ENCODE results near the gene P3H3. TPM values are rescaled to one million over a fixed set of nuclear protein-coding genes. Genes with fewer than 3 reads are reported as not detected.

The P3H3 gene
- total and polyA plus RNA-seq, 2 donors (not counting 3 experiments of a cell fraction or from before 2014, with no cell fraction given), result 75.9 to 76.5 TPM

GRCh38 chr12:6809056-6809455, 19.2 kb upstream of the P3H3 start:
- DNase-seq (ENCODE audit: low read depth, low spot score), result no peak
- H3K27ac ChIP-seq (ENCODE audit: insufficient read depth, low read depth, low read length), result no peak overlapping the region
- POLR2A ChIA-PET, result interaction anchor here (0.6 kb wide), 2 partner anchors 21 to 42 kb away, joined by 3 to 4 read pairs; no protein-coding TSS in a partner anchor
- H3K9me3 ChIP-seq (replicated peaks; ENCODE audit: control insufficient read depth, insufficient read depth, low read length), result no peaks in the 10 kb centered on the region
- no peaks in the 10 kb centered on the region for H3K36me3 ChIP-seq (ENCODE audit: control insufficient read depth in 2 of 2, extremely low read depth in 1 of 2, insufficient read depth in 2 of 2, low read length in 2 of 2)
- no peaks in the 10 kb centered on the region for H3K4me1 ChIP-seq (ENCODE audit: control insufficient read depth, extremely low read depth, insufficient read depth, low read length)
- no TSS peak for BruUV-seq (replicated peaks)
- no peaks in the 10 kb centered on the region for H4K20me1 ChIP-seq (replicated peaks; ENCODE audit: control insufficient read depth, extremely low read depth, insufficient read depth, low read length)
- intact Hi-C loops (cut with micrococcal nuclease), result no loop called here
- no peaks in the 10 kb centered on the region for H3K79me2 ChIP-seq (ENCODE audit: control insufficient read depth, insufficient read depth, low read length)
- peaks cover 0 to 9% of the 10 kb centered on the region in 2 experiments for H3K27me3 ChIP-seq (ENCODE audit: control insufficient read depth in 2 of 2, insufficient read depth in 2 of 2, low read length in 2 of 2)
- no peak for FAIRE-seq
- H3K4me2 ChIP-seq (ENCODE audit: insufficient read depth, low read length), result no peak overlapping the region
- no peak for TF ChIP-seq EZH2 (IDR thresholded peaks at IDR 0.05; ENCODE audit: borderline replicate concordance, low read depth, low read length, severe bottlenecking)
- TF ChIP-seq GATA2 (IDR thresholded peaks at IDR 0.05; ENCODE audit: insufficient read depth, insufficient read length, low read depth, low read length), result no peak
- TF ChIP-seq POLR2A (IDR thresholded peaks at IDR 0.05; ENCODE audit: low read depth, low read length), result no peak
- no peak for TF ChIP-seq JUN (IDR thresholded peaks at IDR 0.05; ENCODE audit: borderline replicate concordance, insufficient read depth, insufficient read length, low read depth)
- TF ChIP-seq POLR2AphosphoS5 (IDR thresholded peaks at IDR 0.05; ENCODE audit: insufficient read depth, low read depth, low read length), result no peak
- TF ChIP-seq FOS (IDR thresholded peaks at IDR 0.05; ENCODE audit: borderline replicate concordance, insufficient read depth, low read length), result no peak
- TF ChIP-seq MYC (IDR thresholded peaks at IDR 0.05; ENCODE audit: low read depth, low read length), result no peak
- TF ChIP-seq MAX (IDR thresholded peaks at IDR 0.05; ENCODE audit: insufficient read depth, insufficient read length), result no peak
- no peak for TF ChIP-seq CTCF (IDR thresholded peaks at IDR 0.05; ENCODE audit: extremely low read depth in 1 of 2, insufficient read depth in 1 of 2, low read depth in 1 of 2, low read length in 2 of 2)
- no peak overlapping the region for H2AFZ ChIP-seq (ENCODE audit: low read depth, low read length)
- H3K9me1 ChIP-seq (replicated peaks; ENCODE audit: control insufficient read depth, extremely low read depth, insufficient read depth, low read length), result no peaks in the 10 kb centered on the region
- no peak overlapping the region for H3K4me3 ChIP-seq (replicated peaks in 1 of 3; ENCODE audit: insufficient read depth in 1 of 3, low read depth in 1 of 3, low read length in 3 of 3)
- CTCF ChIA-PET, result interaction anchor here (0.9 to 1.8 kb wide), 2 partner anchors 16 to 56 kb away, joined by 4 to 6 read pairs; partner anchors contain the start of gene MLF2
- dilution Hi-C loops (cut with MboI; ENCODE audit: extremely low pct_ligation_motif_present, low sequenced_read_pairs), result no loop called here
- H3K9ac ChIP-seq (replicated peaks; ENCODE audit: extremely low read depth, insufficient read depth, low read length), result no peak overlapping the region

Data from endothelial cell of umbilical vein (primary cell).